Activated CD4-positive, alpha-beta T cell treated with anti-CD3 and anti-CD28 coated beads, Interleukin-2, amount 50 U/mL, for 48 hours (primary cell): Measurements from ENCODE around the gene HOXA10.

ENCODE experiments used
- DNase-seq, 2 experiments: peaks; one replicate each; pipeline ENCODE4 v3.0.0-alpha.2; 2020

Gene HOXA10

DNA sequence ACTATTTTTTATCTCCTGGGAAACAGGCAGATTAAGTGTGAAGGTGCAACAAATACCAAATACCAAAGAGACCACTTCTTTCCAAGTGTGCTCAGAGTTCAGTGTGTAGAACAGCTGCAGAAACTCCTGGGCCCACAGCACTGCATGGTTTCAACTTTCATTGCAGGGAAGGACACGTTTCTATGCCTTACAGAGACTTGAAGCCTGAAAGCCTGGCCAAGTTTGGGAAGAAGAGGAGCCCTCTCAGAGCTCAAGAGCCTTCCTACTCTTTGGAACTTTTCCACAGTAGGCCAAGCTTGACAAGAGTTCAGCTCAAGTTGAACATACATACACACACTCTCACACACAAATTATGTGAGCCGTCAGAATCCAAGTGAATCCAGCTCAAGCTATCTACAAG, 46.1 kb downstream of the HOXA10 start:
- DNase-seq: no peak

DNA sequence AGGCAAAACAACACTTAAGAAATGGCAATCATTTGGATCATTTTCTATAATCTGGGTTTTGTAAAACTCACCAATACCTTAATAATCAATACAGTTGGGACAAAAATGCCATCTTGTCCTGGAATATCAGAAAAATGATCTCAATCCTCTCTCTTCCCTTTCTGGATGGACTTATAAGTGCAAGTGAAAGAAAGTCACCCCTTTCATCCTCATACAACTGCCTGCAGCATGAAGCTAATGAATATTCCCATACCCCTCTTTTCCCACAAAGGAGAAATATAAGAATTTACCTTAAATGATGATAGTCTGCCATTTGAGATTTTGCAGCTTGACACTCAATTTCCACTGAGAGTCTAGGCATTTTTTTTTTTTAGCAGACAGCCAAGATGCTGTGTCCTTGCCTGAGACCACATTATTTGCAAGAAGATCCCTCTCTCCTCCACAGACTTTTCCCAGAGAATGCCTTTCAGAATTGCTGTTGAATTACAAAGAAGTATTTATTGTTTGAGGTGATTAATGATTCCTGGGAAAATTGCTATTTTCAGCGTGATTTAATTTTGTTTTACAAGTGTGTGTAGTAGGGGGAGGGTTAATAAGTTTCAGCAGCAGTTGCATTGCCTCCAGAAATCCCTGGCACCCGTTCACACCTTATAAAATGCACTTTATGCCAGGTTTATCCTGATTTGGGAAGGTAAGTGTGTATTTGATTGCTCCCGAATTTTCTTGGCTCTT, 47.4 kb downstream of the HOXA10 start:
- no peak for DNase-seq

DNA sequence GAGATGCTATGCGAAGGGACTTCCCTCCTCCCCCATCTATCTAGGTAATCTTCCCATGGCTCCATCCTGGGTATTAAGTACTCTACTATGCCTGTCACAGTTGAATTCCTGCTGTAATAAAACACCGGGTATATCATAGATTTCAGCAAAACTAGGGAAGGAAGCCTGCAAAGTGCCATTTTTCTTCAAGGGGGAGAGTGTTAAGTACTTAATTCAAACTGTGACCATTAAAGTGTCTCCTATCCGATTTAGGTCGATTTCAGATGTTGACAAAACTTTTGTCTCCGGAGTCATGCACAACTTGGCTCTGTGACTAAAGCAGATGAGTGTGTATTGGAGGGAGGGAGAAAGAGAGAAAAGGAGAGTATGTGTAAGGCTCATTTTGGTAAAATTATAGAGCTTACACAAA, 48.1 kb downstream of the HOXA10 start:
- DNase-seq: no peak

DNA sequence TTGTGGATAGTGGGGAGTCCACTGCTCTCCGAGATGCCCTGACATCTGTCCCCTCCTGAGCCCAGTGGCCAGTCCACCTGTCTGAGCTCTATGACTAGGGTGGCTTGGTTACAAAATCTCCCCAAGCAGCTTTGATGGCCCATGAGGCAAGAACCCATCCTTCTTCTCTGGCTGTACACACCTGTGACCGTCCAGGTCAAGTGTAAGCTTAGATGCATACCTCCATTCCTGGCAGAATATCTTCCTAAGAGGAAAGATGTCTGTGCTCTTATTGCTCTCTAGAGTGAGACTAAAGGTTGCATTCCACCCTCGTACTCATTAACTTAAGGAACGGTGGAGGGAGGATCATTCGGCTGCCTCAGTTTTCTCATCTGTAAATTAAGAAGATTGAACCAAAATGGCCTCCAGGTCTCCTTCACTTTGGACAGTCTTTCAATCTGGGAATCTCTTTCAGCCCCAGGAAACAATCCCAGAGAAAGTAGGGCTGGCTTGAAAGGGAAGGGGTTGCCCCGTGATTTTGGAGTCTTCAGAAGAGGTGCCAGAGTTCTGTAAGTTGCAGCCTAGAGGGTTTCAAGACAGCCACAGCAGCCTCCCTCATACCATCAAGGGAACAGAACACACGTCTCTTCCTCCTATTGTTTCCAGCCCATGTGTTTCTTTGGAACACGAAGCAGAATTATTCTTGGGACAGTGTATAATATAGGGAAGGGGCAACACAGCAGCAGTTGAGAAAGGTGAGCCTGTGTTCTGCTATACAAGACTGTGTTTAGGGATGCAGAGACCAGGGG, 49.0 kb downstream of the HOXA10 start:
- no peak for DNase-seq

DNA sequence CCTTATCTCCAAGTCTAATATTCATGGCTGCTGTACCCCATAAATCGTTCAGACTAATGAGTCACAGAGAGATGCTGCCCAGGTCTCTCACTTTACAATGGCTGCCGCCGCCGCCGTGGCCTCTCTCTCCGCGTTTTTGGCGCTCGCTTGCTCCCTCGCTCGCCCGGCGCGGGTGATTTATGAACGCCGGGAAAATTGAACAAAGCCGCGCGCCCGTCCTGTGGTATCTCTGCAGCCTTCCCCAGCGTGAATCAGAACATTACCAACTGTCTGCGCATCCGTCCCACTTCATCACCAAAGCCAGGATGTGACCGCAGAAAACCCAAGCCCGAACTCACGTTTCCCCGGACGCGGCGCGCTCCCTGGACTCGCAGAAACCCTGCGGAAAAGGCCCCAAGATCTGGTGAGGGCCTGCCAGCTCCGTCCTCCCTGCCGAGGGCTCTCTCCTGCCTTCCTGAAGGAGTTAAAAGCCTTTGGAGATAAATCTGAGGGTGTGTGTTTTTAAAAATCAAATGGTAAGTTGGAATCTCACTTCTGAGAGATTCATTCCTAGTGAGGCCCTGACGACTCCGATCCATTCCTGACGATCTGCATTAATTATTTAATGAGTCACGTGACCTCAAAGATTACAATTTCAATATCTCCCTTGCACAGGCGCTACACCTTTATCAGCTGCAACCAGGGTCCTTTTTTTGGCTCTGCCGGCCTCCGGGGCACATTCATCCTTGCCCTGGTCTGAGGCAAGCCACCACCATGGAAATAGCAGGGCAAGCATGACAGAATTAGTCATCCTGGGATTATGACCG, 49.8 kb downstream of the HOXA10 start:
- DNase-seq: no peak

DNA sequence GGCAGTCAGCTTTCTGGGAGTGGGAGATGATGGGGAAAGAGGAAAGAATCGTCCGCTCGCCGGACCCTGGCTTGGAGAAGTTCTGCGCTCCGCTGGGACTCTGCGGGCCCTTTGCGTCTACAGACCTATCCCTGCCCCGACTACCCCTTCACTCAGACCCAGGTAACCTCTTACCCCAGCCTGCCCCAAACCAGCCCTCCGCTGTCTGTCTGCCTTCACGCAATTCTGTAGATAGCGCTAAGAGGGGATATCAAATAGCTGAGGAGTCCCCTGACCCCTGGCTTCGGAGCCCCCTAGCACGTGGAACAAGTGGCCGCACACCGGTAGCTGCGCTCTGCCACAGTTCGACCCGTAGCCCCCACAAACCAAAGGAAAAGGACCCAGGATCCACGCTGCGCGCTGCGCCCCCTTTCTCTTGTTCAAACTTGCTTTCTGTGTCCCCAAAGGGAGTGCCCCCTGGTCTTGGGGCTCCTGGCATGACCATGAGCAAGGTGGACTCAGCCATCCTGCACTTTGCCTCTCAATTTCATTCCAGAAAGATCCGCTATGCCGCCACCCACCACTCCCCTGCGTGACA, 50.6 kb downstream of the HOXA10 start:
- no peak for DNase-seq

DNA sequence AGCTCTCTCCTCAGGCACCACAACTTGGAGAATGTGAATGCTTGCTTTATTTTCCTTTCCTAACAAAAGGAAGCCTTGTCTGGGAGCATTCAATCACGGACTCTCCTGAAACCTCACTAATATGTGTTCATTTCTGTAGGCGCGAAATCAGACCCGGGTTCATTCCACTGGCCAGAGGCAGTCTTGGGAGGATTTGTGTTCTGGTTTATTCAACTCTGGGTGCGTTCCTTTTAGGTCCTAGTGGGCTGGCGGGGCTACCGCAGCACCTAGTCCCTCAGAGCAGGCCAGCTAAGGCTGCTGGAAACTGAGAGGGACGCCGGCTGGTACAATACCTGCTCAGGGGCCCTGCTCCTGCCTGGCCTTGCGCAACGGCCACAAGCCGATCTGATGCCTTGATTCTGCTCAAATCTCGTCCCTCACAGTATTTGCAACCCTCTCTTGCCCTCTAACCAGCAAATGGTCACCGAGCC, 51.1 kb downstream of the HOXA10 start:
- DNase-seq: no peak

DNA sequence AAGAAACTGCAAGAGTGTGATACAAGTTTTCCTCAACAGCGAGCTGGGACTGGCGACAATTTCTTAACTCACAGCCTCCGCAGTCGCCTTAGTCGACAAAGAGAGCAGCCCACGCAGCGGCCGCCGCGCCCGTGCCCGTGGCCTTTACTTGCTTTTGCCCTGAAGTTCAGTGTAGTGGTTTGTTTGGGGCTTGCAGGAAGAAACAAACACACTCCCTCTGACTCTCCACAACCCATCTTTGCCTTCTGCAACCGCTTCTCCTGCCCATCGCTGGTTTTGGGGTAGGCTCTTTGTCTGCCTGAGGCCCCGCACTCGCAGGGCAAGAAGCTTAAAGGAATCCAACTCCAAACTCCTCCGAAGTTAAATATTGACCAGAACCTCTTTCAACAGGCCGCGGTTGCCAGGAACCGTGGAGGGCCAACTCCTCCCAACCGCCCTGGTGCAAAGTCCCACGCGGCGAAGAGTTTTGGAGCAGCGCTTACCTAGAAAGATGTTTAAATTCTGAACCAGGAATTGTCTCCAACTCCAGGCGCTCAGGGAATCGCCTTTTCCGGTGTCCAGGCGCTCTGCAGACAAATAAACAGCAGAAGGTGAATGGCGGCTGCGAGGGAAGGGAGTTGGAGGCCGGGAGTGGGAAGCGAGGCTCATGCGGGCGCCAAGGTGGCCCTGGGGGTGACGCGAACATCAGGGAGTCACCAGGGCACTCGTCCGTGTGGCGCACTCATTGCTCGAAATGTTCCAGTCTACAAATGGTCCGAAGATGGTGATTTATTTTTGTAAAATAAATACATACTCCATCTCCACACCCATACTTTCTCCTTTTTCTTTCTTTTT, 51.8 kb downstream of the HOXA10 start:
- no peak for DNase-seq

DNA sequence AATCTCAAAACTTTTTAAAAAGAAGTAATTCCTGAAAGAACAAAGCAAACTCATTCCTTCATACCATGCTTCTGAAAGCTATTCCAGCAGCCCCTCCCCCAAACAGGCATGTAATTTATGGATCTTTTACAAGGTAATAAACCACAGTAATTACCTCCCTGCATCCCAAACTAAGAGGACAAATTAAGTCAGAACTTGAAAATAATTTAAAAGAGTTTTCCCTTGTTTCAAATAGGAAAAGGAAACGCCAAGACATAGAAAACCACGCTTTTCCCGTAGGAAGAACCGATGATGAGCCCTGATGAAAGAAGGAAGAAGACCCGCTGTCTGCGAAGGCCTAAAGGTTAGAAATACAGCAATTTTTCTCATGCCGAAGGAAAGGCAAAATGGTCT, 52.4 kb downstream of the HOXA10 start:
- no peak for DNase-seq
